ENCODE measurements around the gene NTNG1. TPM values are rescaled to one million over a fixed set of nuclear protein-coding genes. Genes with fewer than 3 reads are reported as not detected.

The NTNG1 gene
- total RNA-seq, 1 donor from 2014 or later: 1.1 TPM

- no peaks in the 10 kb centered on the region for H3K36me3 Mint-ChIP-seq (ENCODE audit: insufficient read depth)
- no peak overlapping the region for H3K4me3 Mint-ChIP-seq (ENCODE audit: low read depth)
- no peaks in the 10 kb centered on the region for H3K9me3 Mint-ChIP-seq (ENCODE audit: low read depth)
- DNase-seq (ENCODE audit: low spot score, unreplicated experiment): no peak
- H3K4me1 Mint-ChIP-seq (ENCODE audit: low read depth): peaks cover 4% of the 10 kb centered on the region
- no peaks in the 10 kb centered on the region for H3K27me3 Mint-ChIP-seq
- no peak overlapping the region for H3K27ac Mint-ChIP-seq
- no peak for TF ChIP-seq CTCF (IDR thresholded peaks at IDR 0.05; ENCODE audit: unreplicated experiment)
These were observed 42.2 kb downstream of the NTNG1 start for GRCh38 chr1:107183011-107183410.

- TF ChIP-seq CTCF (IDR thresholded peaks at IDR 0.05; ENCODE audit: unreplicated experiment): no peak
- no peaks in the 10 kb centered on the region for H3K27me3 Mint-ChIP-seq
- H3K9me3 Mint-ChIP-seq (ENCODE audit: low read depth): no peaks in the 10 kb centered on the region
- peaks cover 4% of the 10 kb centered on the region for H3K4me1 Mint-ChIP-seq (ENCODE audit: low read depth)
- H3K36me3 Mint-ChIP-seq (ENCODE audit: insufficient read depth): no peaks in the 10 kb centered on the region
- H3K4me3 Mint-ChIP-seq (ENCODE audit: low read depth): no peak overlapping the region
- no peak for DNase-seq (ENCODE audit: low spot score, unreplicated experiment)
- no peak overlapping the region for H3K27ac Mint-ChIP-seq
These were observed 44.0 kb downstream of the NTNG1 start for GRCh38 chr1:107184888-107185287.

- Mint-ChIP-seq H3K4me1 (ENCODE audit: low read depth) (peaks cover 4% of the 10 kb centered on the region), H3K9me3 (ENCODE audit: low read depth) (no peaks in the 10 kb centered on the region), H3K36me3 (ENCODE audit: insufficient read depth) (no peaks in the 10 kb centered on the region), H3K27me3 (no peaks in the 10 kb centered on the region), H3K4me3 (ENCODE audit: low read depth) (no peak overlapping the region), H3K27ac (no peak overlapping the region)
- no peak for DNase-seq (ENCODE audit: low spot score, unreplicated experiment)
- no peak for TF ChIP-seq CTCF (IDR thresholded peaks at IDR 0.05; ENCODE audit: unreplicated experiment)
These were observed 46.6 kb downstream of the NTNG1 start for GRCh38 chr1:107187399-107187798.

GRCh38 chr1:107188160-107188559 is 47.3 kb downstream of the NTNG1 start:
- Mint-ChIP-seq H3K27me3 (no peaks in the 10 kb centered on the region), H3K4me1 (ENCODE audit: low read depth) (peaks cover under 1% of the 10 kb centered on the region), H3K4me3 (ENCODE audit: low read depth) (no peak overlapping the region), H3K9me3 (ENCODE audit: low read depth) (no peaks in the 10 kb centered on the region), H3K27ac (no peak overlapping the region), H3K36me3 (ENCODE audit: insufficient read depth) (no peaks in the 10 kb centered on the region)
- DNase-seq (ENCODE audit: low spot score, unreplicated experiment): no peak
- TF ChIP-seq CTCF (IDR thresholded peaks at IDR 0.05; ENCODE audit: unreplicated experiment): no peak

- H3K9me3 Mint-ChIP-seq (ENCODE audit: low read depth): no peaks in the 10 kb centered on the region
- no peaks in the 10 kb centered on the region for H3K36me3 Mint-ChIP-seq (ENCODE audit: insufficient read depth)
- H3K27me3 Mint-ChIP-seq: no peaks in the 10 kb centered on the region
- TF ChIP-seq CTCF (IDR thresholded peaks at IDR 0.05; ENCODE audit: unreplicated experiment): no peak
- no peak overlapping the region for H3K4me3 Mint-ChIP-seq (ENCODE audit: low read depth)
- H3K4me1 Mint-ChIP-seq (ENCODE audit: low read depth): peaks cover 10% of the 10 kb centered on the region
- DNase-seq (ENCODE audit: low spot score, unreplicated experiment): no peak
- no peak overlapping the region for H3K27ac Mint-ChIP-seq
These were observed 53.5 kb downstream of the NTNG1 start for GRCh38 chr1:107194380-107194779.
